NT2/D1 (cell line): Measurements from ENCODE around the gene PCSK6.

Source experiments
- SUZ12 ChIP-seq: IDR thresholded peaks from 2 replicates; pipeline ENCODE4 v1.6.1; 2011; ENCODE audit not compliant: insufficient read length, insufficient read depth; ENCODE audit errors: extremely low read depth
- YY1 ChIP-seq: IDR thresholded peaks from 2 replicates; pipeline ENCODE4 v1.6.1; 2011; ENCODE audit not compliant: insufficient read length, insufficient read depth

- TF ChIP-seq SUZ12, result no peak
- TF ChIP-seq YY1, result no peak
Measured at GRCh38 chr15:101520395-101520794, 30.9 kb upstream of the PCSK6 start.
